SK-N-SH treated with all-trans-retinoic acid at 6 μM for 48 hours (cell line): ENCODE results near the gene ADGRG1.

Experiments used
- ARNTL ChIP-seq: fragments of 450-650 bp; formaldehyde crosslinking; IDR thresholded peaks from 2 replicates; pipeline ENCODE4 v1.5.0; 2020; ENCODE audit warnings: low read depth, mild to moderate bottlenecking, moderate library complexity, borderline replicate concordance
- CSDC2 ChIP-seq: fragments of 250-450 bp; sonication (Bioruptor Pico); IDR thresholded peaks from 2 replicates; pipeline ENCODE4 v1.5.0; 2020; ENCODE audit warnings: mild to moderate bottlenecking, moderate library complexity
- GLIS3 ChIP-seq: fragments of 250-450 bp; sonication (Bioruptor Pico); IDR thresholded peaks from 2 replicates; pipeline ENCODE4 v1.5.0; 2020; ENCODE audit warnings: mild to moderate bottlenecking, moderate library complexity
- POU6F1 ChIP-seq: fragments of 250-450 bp; sonication (Bioruptor Pico); IDR thresholded peaks from 2 replicates; pipeline ENCODE4 v1.8.0; 2021; ENCODE audit warnings: low read depth, mild to moderate bottlenecking, moderate library complexity, borderline replicate concordance
- TCF4 ChIP-seq: fragments of 250-450 bp; sonication (Bioruptor Pico); IDR thresholded peaks from 2 replicates; pipeline ENCODE4 v1.8.0; 2021; ENCODE audit warnings: mild to moderate bottlenecking, moderate library complexity, borderline replicate concordance
- ZFP30 ChIP-seq: fragments of 450-650 bp; formaldehyde crosslinking; IDR thresholded peaks from 2 replicates; pipeline ENCODE4 v1.5.0; 2022; ENCODE audit warnings: mild to moderate bottlenecking, moderate library complexity
- TF ChIP-seq, protein P1 (sequence below): fragments of 250-450 bp; sonication (Bioruptor Pico); IDR thresholded peaks from 2 replicates; pipeline ENCODE4 v1.5.0; 2020; ENCODE audit warnings: mild to moderate bottlenecking, moderate library complexity

DNA sequence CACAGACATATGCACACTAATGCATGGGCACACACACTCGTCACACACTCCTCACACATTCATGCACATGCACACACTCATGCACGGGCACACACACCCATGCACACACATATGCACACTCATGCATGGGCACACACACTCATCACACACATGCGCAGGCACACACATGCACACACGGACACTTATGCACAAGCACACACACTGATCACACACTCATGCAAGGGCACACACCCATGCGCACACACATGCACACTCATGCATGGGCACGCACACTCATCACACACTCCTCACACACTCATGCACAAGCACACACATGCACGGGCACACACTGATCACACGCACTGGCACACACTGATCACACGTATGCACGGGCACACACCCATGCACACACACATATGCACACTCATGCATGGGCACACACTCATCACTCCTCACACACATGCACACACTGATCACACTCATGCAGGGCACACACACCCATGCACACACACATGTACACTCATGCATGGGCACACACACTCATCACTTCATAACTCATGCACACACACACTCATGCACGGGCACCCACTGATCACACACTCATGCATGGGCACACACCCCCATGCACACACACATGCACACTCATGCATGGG is 16.1 kb downstream of the ADGRG1 start:
- TF ChIP-seq TCF4 (no peak), CSDC2 (CRISPR knock-in tag) (no peak), ARNTL (CRISPR knock-in tag) (no peak), POU6F1 (no peak), GLIS3 (no peak), ZFP30 (no peak)
- TF ChIP-seq, protein P1, sequence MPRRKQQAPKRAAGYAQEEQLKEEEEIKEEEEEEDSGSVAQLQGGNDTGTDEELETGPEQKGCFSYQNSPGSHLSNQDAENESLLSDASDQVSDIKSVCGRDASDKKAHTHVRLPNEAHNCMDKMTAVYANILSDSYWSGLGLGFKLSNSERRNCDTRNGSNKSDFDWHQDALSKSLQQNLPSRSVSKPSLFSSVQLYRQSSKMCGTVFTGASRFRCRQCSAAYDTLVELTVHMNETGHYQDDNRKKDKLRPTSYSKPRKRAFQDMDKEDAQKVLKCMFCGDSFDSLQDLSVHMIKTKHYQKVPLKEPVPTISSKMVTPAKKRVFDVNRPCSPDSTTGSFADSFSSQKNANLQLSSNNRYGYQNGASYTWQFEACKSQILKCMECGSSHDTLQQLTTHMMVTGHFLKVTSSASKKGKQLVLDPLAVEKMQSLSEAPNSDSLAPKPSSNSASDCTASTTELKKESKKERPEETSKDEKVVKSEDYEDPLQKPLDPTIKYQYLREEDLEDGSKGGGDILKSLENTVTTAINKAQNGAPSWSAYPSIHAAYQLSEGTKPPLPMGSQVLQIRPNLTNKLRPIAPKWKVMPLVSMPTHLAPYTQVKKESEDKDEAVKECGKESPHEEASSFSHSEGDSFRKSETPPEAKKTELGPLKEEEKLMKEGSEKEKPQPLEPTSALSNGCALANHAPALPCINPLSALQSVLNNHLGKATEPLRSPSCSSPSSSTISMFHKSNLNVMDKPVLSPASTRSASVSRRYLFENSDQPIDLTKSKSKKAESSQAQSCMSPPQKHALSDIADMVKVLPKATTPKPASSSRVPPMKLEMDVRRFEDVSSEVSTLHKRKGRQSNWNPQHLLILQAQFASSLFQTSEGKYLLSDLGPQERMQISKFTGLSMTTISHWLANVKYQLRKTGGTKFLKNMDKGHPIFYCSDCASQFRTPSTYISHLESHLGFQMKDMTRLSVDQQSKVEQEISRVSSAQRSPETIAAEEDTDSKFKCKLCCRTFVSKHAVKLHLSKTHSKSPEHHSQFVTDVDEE = no peak
